ENCODE results near the gene DOK1.

The DOK1 gene

DNA sequence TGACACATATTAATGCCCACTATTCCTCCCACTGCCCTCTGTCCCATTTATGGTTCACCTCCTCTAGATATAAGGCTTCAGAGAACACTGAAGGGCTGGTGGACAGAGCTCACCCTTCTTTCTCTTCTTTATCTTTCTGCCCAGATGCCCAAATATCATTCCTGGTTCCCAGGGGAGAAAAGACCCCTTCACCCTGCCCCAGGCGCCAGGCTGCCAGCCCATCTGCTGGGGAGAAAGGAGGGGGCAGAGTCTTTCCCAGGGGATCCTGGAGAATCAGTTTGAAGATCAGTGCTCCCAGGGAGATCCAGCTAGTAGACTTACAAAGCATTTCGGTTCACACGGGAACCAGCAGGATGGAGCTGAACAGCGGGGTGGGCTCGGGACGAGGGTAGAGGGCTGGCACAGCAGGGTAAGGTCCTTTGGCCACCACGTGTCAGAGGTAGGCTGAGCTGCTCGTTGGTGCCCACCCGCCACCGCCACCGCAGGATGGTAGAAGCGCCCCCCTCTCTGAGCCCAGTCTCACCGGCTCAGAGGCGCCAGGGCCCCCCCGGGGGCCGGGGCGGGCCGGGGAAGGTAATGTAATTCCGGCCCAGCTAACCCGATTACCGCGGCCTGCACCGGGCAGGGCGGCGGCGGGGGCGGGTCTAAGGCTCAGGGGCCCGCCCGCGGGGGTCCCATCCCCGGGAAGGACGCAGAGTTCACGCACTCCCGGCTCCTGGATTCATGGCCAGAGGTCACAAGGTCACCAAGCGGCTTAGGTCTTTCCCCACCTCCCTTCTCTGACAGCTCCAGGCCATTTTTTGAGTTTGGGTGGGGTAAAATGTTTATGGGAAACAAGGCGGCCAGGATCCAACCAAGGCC, 41.5 kb upstream of the DOK1 start:
- H3K27me3 ChIP-seq (ENCODE audit: insufficient read depth, low read depth) = peaks cover 46% of the 10 kb centered on the region
- no peak overlapping the region for H3K27ac ChIP-seq
- no peak overlapping the region for H3K9ac ChIP-seq
- H3K79me2 ChIP-seq (ENCODE audit: insufficient read depth, low read depth) = no peaks in the 10 kb centered on the region
- H3K4me2 ChIP-seq = no peak overlapping the region
- H3K4me1 ChIP-seq (ENCODE audit: low read depth, poor library complexity, severe bottlenecking) = peaks cover 9% of the 10 kb centered on the region
- no peak overlapping the region for H3K4me3 ChIP-seq (IDR thresholded peaks at IDR 0.05; ENCODE audit: insufficient read depth, low read depth, low read length)
- no peaks in the 10 kb centered on the region for H3K36me3 ChIP-seq (ENCODE audit: insufficient read depth)
- H4K20me1 ChIP-seq (ENCODE audit: insufficient read depth) = no peaks in the 10 kb centered on the region
- TF ChIP-seq, protein P1, sequence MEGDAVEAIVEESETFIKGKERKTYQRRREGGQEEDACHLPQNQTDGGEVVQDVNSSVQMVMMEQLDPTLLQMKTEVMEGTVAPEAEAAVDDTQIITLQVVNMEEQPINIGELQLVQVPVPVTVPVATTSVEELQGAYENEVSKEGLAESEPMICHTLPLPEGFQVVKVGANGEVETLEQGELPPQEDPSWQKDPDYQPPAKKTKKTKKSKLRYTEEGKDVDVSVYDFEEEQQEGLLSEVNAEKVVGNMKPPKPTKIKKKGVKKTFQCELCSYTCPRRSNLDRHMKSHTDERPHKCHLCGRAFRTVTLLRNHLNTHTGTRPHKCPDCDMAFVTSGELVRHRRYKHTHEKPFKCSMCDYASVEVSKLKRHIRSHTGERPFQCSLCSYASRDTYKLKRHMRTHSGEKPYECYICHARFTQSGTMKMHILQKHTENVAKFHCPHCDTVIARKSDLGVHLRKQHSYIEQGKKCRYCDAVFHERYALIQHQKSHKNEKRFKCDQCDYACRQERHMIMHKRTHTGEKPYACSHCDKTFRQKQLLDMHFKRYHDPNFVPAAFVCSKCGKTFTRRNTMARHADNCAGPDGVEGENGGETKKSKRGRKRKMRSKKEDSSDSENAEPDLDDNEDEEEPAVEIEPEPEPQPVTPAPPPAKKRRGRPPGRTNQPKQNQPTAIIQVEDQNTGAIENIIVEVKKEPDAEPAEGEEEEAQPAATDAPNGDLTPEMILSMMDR (conservative IDR thresholded peaks at IDR 0.05; ENCODE audit: low read depth, low read length) = no peak
- H2AFZ ChIP-seq (ENCODE audit: low read depth) = no peak overlapping the region

DNA sequence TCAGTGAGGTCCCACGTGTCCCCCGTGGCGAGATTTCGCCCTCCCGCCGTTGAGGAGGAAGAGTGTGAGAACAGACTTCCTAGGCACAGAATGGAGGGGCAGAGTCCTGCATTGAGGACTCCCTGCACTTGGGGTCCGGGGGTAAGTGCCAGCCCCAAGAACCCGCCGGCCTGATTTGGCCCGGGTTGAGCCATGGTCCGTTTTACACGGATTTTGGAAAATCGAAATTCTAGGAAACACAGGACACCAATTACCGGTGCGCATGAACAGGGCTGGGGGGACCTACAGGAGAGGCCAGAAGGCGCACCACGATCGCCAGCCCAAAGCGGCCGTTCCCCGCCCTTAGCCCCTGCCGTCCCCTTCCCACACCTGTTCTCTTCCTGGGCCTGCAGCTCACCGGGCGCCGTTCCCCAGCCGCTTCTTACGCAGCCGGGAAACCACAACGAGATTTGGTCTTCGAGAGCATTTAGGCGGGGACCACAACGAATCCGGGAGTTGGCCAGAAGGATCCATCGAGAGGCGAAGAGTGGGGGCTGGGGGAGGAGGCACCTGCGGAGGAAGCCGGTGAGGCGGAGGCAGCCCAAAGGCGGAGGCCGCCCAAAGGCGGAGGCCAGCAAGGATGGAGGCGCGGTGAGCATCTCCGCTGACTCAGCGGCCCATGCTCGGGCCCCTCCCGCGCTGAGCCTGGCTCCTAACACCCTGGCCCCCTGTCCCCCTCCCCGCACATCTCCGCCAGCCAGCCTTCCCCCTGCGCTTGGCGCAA, 40.7 kb upstream of the DOK1 start:
- Histone ChIP-seq H4K20me1 (ENCODE audit: insufficient read depth) (no peaks in the 10 kb centered on the region), H3K27me3 (ENCODE audit: insufficient read depth, low read depth) (peaks cover 53% of the 10 kb centered on the region), H3K4me1 (ENCODE audit: low read depth, poor library complexity, severe bottlenecking) (peaks cover 4% of the 10 kb centered on the region), H3K4me3 (IDR thresholded peaks at IDR 0.05; ENCODE audit: insufficient read depth, low read depth, low read length) (no peak overlapping the region), H3K4me2 (peak overlapping the region; percentile 46; the same call in 1 of the 2 replicates), H2AFZ (ENCODE audit: low read depth) (peak overlapping the region; percentile 41; the same call in 1 of the 2 replicates), H3K9ac (no peak overlapping the region), H3K79me2 (ENCODE audit: insufficient read depth, low read depth) (no peaks in the 10 kb centered on the region), H3K36me3 (ENCODE audit: insufficient read depth) (no peaks in the 10 kb centered on the region), H3K27ac (no peak overlapping the region)
- TF ChIP-seq, protein P1 (conservative IDR thresholded peaks at IDR 0.05; ENCODE audit: low read depth, low read length) = no peak

DNA sequence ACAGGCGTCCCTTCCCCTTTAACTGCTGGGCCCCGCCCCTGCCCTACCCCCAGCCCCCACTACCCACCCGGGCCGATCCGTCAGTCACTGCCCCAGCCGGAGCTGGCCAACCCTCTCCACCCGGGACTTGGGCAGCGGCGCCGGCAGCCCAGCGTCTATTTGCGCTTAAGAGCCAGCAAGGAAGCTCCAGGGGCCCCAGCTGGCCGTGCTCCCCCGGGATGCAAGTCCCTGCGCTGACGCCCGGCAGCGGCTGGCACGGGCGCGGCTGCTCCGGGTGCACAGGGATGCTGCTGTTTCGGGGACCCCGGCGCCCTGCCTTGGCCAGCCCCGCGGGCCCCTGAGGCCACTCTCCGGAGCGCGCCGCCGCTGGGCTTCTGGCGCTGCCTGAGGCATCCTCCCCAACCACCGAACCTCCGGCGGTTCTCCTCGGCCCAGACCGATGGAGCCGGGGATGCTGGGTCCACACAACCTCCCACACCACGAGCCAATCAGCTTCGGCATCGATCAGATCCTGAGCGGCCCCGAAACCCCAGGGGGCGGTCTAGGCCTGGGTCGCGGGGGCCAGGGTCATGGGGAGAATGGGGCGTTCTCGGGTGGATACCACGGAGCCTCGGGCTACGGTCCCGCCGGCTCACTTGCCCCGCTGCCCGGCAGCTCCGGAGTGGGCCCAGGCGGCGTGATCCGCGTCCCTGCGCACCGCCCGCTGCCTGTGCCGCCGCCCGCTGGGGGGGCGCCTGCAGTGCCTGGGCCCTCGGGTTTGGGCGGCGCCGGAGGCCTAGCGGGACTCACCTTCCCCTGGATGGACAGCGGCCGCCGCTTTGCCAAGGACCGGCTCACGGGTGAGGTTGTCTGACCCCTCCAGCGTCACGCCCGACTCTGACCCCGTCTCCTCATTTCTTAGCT, 39.9 kb upstream of the DOK1 start, which contains the start of gene TLX2:
TSS of gene TLX2 (plus strand) at position 83 of the 903 bp plus-strand sequence. CDS start at position 440, 357 bp downstream.
- Histone ChIP-seq H3K9ac (no peak within 1 kb of the TSS), H3K4me1 (ENCODE audit: low read depth, poor library complexity, severe bottlenecking) (peaks cover 4% of the 10 kb centered on the region), H3K4me2 (peak within 1 kb of the TSS; percentile 46; the same call in 1 of the 2 replicates), H3K27ac (no peak within 1 kb of the TSS), H2AFZ (ENCODE audit: low read depth) (peak within 1 kb of the TSS; percentile 41; the same call in 1 of the 2 replicates), H3K79me2 (ENCODE audit: insufficient read depth, low read depth) (no peaks in the 10 kb centered on the region), H3K36me3 (ENCODE audit: insufficient read depth) (no peaks in the 10 kb centered on the region), H4K20me1 (ENCODE audit: insufficient read depth) (no peaks in the 10 kb centered on the region), H3K27me3 (ENCODE audit: insufficient read depth, low read depth) (peaks cover 56% of the 10 kb centered on the region), H3K4me3 (IDR thresholded peaks at IDR 0.05; ENCODE audit: insufficient read depth, low read depth, low read length) (no peak within 1 kb of the TSS)
- TF ChIP-seq, protein P1 (conservative IDR thresholded peaks at IDR 0.05; ENCODE audit: low read depth, low read length) = no peak
